B cell (primary cell): ENCODE data around the gene MCRIP2. TPM values are rescaled to one million over a fixed set of nuclear protein-coding genes. Genes with fewer than 3 reads are reported as not detected.

Experiments used
- ATAC-seq: fragments of 200-7000 bp; cut with Tn5 transposase; one replicate; pipeline ENCODE4 v1.10.0; 2021; ENCODE audit warnings: low read depth, mild to moderate bottlenecking, moderate number of reproducible peaks, moderate library complexity
- CTCF ChIA-PET: fragments of 350-600 bp; sonication (Branson Sonifier 250); formaldehyde crosslinking; loops from one replicate; lab custom pipeline; 2021; ENCODE audit warnings: antibody characterized with exemption, inconsistent platforms; lab: Charles Lee
- POLR2A ChIA-PET: fragments of 350-600 bp; sonication (Branson Sonifier 250); formaldehyde crosslinking; loops from one replicate; lab custom pipeline; 2021; ENCODE audit warnings: antibody characterized with exemption; lab: Charles Lee
- DNase-seq: peaks from one replicate; pipeline ENCODE4 v3.0.0; 2013
- H2AFZ ChIP-seq: 2 replicates; pipeline ENCODE4 v1.6.1; 2012; ENCODE audit warnings: mild to moderate bottlenecking, low read depth, low read length; ENCODE audit not compliant: insufficient read depth, poor library complexity, severe bottlenecking
- H3K27ac ChIP-seq, 2 donors: 1 replicate in 1 of 2; 2 replicates in 1 of 2; pipeline ENCODE4 v1.5.1; 2012 to 2013; ENCODE audit warnings: low read length in 2 of 2, mild to moderate bottlenecking in 2 of 2, moderate library complexity in 1 of 2
- H3K27me3 ChIP-seq, 4 experiments: fragments of 200-600 bp in 1 of 4; sonication (generic) in 1 of 4; replicated peaks in 1 of 4; 1 replicate in 2 of 4; 2 replicates in 2 of 4; pipeline versions ENCODE4 v1.6.1 to v1.7.0; 2013 to 2016; ENCODE audit warnings: low read length in 3 of 4, mild to moderate bottlenecking in 2 of 4, mixed read lengths in 1 of 4, moderate library complexity in 1 of 4; ENCODE audit not compliant: insufficient read depth in 4 of 4, control insufficient read depth in 3 of 4; ENCODE audit errors: control extremely low read depth in 1 of 4
- H3K36me3 ChIP-seq, 2 experiments: replicated peaks in 1 of 2; 1 replicate in 1 of 2; 2 replicates in 1 of 2; pipeline versions ENCODE4 v1.6.1 to v1.7.1; 2013; ENCODE audit warnings: low read length in 1 of 2; ENCODE audit not compliant: insufficient read depth in 2 of 2, control insufficient read depth in 1 of 2; ENCODE audit errors: control extremely low read depth in 1 of 2, extremely low read depth in 1 of 2
- H3K4me1 ChIP-seq, 2 donors: fragments of 200-600 bp in 1 of 2; sonication (generic) in 1 of 2; 1 replicate in 1 of 2; 2 replicates in 1 of 2; pipeline versions ENCODE4 v1.5.1 to v1.6.1; 2013 to 2017; ENCODE audit warnings: low read length in 2 of 2; ENCODE audit not compliant: control insufficient read depth in 2 of 2, insufficient read depth in 2 of 2
- H3K4me2 ChIP-seq: replicated peaks from 2 replicates; pipeline ENCODE3; 2012; ENCODE audit warnings: mild to moderate bottlenecking, low read depth, low read length; ENCODE audit not compliant: poor library complexity, severe bottlenecking
- H3K4me3 ChIP-seq, 5 experiments: fragments of 200-600 bp in 1 of 5; sonication (generic) in 1 of 5; 1 replicate in 3 of 5; 2 replicates in 2 of 5; pipeline versions ENCODE4 v1.5.1 to v1.7.0; 2011 to 2016; ENCODE audit warnings: low read length in 4 of 5, mild to moderate bottlenecking in 4 of 5, low read depth in 2 of 5, control low read depth in 1 of 5, moderate library complexity in 1 of 5; ENCODE audit not compliant: insufficient read depth in 1 of 5; ENCODE audit errors: control extremely low read depth in 1 of 5, extremely low read depth in 1 of 5
- H3K79me2 ChIP-seq: fragments of 200-600 bp; sonication (generic); one replicate; pipeline ENCODE4 v1.6.0; 2016; ENCODE audit warnings: low read length; ENCODE audit not compliant: control insufficient read depth, insufficient read depth
- H3K9ac ChIP-seq: fragments of 200-600 bp; sonication (generic); 2 replicates; pipeline ENCODE4 v1.6.1; 2017; ENCODE audit warnings: mild to moderate bottlenecking, low read length, moderate library complexity
- H3K9me3 ChIP-seq, 3 donors: one replicate each; pipeline versions ENCODE4 v1.6.1 to v1.7.1; 2013; ENCODE audit warnings: low read length in 2 of 3; ENCODE audit not compliant: control insufficient read depth in 2 of 3, insufficient read depth in 1 of 3; ENCODE audit errors: control extremely low read depth in 1 of 3
- H4K20me1 ChIP-seq: 2 replicates; pipeline ENCODE4 v1.6.0; 2012; ENCODE audit warnings: mild to moderate bottlenecking, low read length; ENCODE audit not compliant: insufficient read depth, control insufficient read depth, poor library complexity, severe bottlenecking
- H3K27ac Mint-ChIP-seq: one replicate; pipeline ENCODE4 v1.8.0; 2021; ENCODE audit warnings: mixed read lengths
- H3K27me3 Mint-ChIP-seq: one replicate; pipeline ENCODE4 v1.8.0; 2021; ENCODE audit warnings: mixed read lengths
- H3K4me1 Mint-ChIP-seq: one replicate; pipeline ENCODE4 v1.8.0; 2021; ENCODE audit warnings: mixed read lengths
- H3K4me3 Mint-ChIP-seq: one replicate; pipeline ENCODE4 v1.8.0; 2021; ENCODE audit warnings: mixed read lengths
- H3K9me3 Mint-ChIP-seq: one replicate; pipeline ENCODE4 v1.8.0; 2022; ENCODE audit warnings: mixed read lengths; ENCODE audit not compliant: insufficient read depth
- EZH2 ChIP-seq: IDR thresholded peaks from 2 replicates; pipeline ENCODE4 v1.6.1; 2012; ENCODE audit warnings: borderline replicate concordance, low read depth, mild to moderate bottlenecking, moderate library complexity, low read length; ENCODE audit not compliant: insufficient read depth, poor library complexity, severe bottlenecking
- WGBS: methylation state at CpG from one replicate; pipeline ENCODE4 v1.1.5; 2013; ENCODE audit warnings: missing lambda C conversion rate; ENCODE audit not compliant: insufficient coverage; 5-methylcytosine and 5-hydroxymethylcytosine counted together
- intact Hi-C: fragments of 100-400 bp; cut with micrococcal nuclease; formaldehyde crosslinking; loops from one replicate; pipeline ENCODE4 v1.10.0; 2022
- polyA plus RNA-seq: library from polyadenylated mRNA; depleted of rRNA; stranded (reverse); fragments of >200 nt; gene quantifications from 2 replicates; pipeline ENCODE4 v1.2.3, GENCODE V29; 2012
- total RNA-seq, 2 donors: library from RNA; stranded (reverse); fragments of 120-200 nt in 1 of 2; gene quantifications; 1 replicate in 1 of 2; 2 replicates in 1 of 2; pipeline versions ENCODE4 v1.2.3 to v1.2.4, GENCODE V29; 2013 to 2022
- TF ChIP-seq, protein P1 (sequence below): fragments of 200-600 bp; IDR thresholded peaks from one replicate; pipeline ENCODE4 v1.8.0; 2022; ENCODE audit warnings: antibody characterized with exemption, mild to moderate bottlenecking

MCRIP2 gene
- total and polyA plus RNA-seq, 2 donors (not counting 1 experiment from before 2014, with no cell fraction given), result 29.2 to 46.0 TPM

DNA sequence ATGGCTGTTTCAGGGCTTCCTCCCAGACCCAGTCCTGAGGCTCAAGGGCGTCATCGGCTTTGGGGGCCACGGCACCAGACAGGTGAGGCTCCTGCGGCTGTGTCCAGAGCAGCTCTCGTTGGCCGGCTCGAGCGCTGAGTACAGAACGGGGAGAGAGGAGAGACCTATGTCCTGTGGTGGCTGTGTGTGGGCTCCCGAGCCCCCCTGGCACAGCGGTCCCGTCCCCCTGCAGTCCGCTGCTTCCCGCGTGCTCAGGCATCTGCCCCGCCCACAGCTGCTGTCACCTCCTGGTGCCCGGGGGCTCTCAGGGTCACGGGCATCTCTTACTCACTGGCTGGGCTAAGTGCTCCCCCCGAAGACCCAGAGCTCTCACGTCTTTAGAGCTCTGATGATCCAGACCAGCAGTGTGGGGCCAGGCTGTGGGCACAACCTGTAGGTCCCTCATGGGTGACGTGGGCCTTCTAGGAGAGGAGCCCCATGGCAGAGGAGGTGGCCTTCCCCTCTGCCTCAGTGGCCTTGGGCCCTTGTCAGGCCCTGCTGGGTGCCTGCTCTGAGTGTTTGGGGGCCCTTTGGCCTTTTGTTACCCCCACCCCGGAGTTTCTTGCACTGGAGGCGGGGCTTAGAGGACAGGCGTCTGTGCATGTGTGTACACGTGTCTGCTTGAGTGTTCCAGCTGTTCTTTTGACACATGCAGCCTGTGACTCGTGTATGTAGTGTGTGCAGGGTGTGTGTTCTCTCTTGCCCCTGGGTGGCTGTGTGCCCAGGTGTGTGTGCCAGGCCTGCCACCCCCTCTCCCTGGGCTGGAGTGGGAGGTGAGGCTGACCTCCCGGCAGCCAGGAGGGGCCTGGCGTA lies 11.1 kb downstream of the MCRIP2 start:
- Histone ChIP-seq H3K36me3 (no peaks in the 10 kb centered on the region), H3K27me3 (no peaks in the 10 kb centered on the region), H3K4me3 (no peak overlapping the region), H3K79me2 (peaks cover under 1% of the 10 kb centered on the region), H2AFZ (no peak overlapping the region), H3K27ac (no peak overlapping the region), H3K9me3 (peaks cover 0 to 2% (median 0%) of the 10 kb centered on the region in 3 donors), H3K4me1 (peaks cover 14 to 17% of the 10 kb centered on the region in 2 donors), H3K4me2 (no peak overlapping the region), H3K9ac (no peak overlapping the region), H4K20me1 (peaks cover 4% of the 10 kb centered on the region)
- Mint-ChIP-seq H3K4me3 (no peak overlapping the region), H3K9me3 (no peaks in the 10 kb centered on the region), H3K4me1 (peaks cover 10% of the 10 kb centered on the region), H3K27ac (no peak overlapping the region), H3K27me3 (no peaks in the 10 kb centered on the region)
- WGBS, result 94% methylated on average over 28 of the region's 28 CpGs
- DNase-seq (no peak), ATAC-seq (no peak)
- POLR2A ChIA-PET, result no interaction called here
- CTCF ChIA-PET, result no interaction called here
- TF ChIP-seq, protein P1, sequence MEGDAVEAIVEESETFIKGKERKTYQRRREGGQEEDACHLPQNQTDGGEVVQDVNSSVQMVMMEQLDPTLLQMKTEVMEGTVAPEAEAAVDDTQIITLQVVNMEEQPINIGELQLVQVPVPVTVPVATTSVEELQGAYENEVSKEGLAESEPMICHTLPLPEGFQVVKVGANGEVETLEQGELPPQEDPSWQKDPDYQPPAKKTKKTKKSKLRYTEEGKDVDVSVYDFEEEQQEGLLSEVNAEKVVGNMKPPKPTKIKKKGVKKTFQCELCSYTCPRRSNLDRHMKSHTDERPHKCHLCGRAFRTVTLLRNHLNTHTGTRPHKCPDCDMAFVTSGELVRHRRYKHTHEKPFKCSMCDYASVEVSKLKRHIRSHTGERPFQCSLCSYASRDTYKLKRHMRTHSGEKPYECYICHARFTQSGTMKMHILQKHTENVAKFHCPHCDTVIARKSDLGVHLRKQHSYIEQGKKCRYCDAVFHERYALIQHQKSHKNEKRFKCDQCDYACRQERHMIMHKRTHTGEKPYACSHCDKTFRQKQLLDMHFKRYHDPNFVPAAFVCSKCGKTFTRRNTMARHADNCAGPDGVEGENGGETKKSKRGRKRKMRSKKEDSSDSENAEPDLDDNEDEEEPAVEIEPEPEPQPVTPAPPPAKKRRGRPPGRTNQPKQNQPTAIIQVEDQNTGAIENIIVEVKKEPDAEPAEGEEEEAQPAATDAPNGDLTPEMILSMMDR, result no peak
- no peak for TF ChIP-seq EZH2
- intact Hi-C loops, result no loop called here

DNA sequence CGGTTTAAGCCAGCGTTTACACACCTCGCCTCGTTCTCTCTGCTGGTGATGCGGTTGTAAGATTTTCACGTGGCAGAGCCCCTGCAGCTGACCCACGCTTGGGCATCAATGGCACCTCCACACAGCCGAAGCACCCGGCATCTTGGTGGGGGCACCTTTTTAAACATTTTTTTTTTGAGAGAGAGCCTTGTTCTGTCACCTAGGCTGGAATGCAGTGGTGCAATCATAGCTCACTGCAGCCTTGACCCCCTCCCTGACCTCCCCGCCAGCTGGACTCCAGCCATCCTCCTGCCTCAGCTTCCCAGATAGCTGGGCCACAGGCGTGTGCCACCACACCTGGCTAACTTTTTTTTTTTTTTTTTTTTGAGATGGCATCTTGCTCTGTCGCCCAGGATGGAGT lies 12.4 kb downstream of the MCRIP2 start:
- no peaks in the 10 kb centered on the region for H3K9me3 Mint-ChIP-seq
- POLR2A ChIA-PET, result no interaction called here

More for the DNA sequence above, 12.4 kb downstream of the MCRIP2 start:
- Histone ChIP-seq H3K4me3 (no peak overlapping the region), H3K27ac (no peak overlapping the region), H3K4me2 (no peak overlapping the region), H3K9ac (no peak overlapping the region), H4K20me1 (no peaks in the 10 kb centered on the region), H3K27me3 (no peaks in the 10 kb centered on the region), H3K4me1 (peaks cover 5 to 6% of the 10 kb centered on the region in 2 donors), H3K9me3 (no peaks in the 10 kb centered on the region), H3K79me2 (no peaks in the 10 kb centered on the region), H3K36me3 (no peaks in the 10 kb centered on the region), H2AFZ (no peak overlapping the region)
- Mint-ChIP-seq H3K4me1 (peaks cover 1% of the 10 kb centered on the region), H3K4me3 (no peak overlapping the region), H3K27ac (no peak overlapping the region), H3K27me3 (no peaks in the 10 kb centered on the region)
- TF ChIP-seq, protein P1, result no peak
- no peak for TF ChIP-seq EZH2
- intact Hi-C loops, result no loop called here
- CTCF ChIA-PET, result no interaction called here
- ATAC-seq, result no peak
- 98% methylated on average over 9 of the region's 12 CpGs for WGBS
- no peak for DNase-seq
